Measurements from ENCODE around the gene C19orf12.

DNA sequence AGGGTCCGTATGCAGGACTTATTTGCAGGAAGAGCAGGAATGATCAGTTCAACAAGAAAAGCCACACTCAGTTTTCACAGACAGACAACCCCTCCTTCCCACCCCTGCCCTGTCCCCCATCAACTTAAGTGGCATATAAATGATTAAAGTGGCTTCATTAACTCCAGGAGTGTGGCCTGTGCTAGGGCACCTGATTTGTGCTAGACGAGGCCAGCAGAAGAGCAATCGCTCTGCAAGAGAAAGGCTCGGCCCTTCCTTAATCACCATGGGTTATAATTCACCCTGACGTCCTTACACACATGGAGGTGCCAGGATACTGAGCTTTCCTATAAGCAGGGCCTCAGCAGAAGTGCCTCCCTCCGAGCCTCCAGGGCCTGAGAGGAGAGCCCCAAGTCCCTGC is 14.6 kb downstream of the C19orf12 start:
- TF ChIP-seq, protein P1, sequence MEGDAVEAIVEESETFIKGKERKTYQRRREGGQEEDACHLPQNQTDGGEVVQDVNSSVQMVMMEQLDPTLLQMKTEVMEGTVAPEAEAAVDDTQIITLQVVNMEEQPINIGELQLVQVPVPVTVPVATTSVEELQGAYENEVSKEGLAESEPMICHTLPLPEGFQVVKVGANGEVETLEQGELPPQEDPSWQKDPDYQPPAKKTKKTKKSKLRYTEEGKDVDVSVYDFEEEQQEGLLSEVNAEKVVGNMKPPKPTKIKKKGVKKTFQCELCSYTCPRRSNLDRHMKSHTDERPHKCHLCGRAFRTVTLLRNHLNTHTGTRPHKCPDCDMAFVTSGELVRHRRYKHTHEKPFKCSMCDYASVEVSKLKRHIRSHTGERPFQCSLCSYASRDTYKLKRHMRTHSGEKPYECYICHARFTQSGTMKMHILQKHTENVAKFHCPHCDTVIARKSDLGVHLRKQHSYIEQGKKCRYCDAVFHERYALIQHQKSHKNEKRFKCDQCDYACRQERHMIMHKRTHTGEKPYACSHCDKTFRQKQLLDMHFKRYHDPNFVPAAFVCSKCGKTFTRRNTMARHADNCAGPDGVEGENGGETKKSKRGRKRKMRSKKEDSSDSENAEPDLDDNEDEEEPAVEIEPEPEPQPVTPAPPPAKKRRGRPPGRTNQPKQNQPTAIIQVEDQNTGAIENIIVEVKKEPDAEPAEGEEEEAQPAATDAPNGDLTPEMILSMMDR (IDR thresholded peaks at IDR 0.05) = no peak
- TF ChIP-seq POLR2A (IDR thresholded peaks at IDR 0.05) (no peak), POLR2AphosphoS5 (IDR thresholded peaks at IDR 0.05; ENCODE audit: insufficient read depth in 1 of 2, low read depth in 1 of 2) (no peak)

All from vagina (tissue), 2 donors.